CD14-positive monocyte (primary cell): ENCODE results near the gene PAWR. TPM values are rescaled to one million over a fixed set of nuclear protein-coding genes. Genes with fewer than 3 reads are reported as not detected.

ENCODE experiments used
- DNase-seq, 3 donors: peaks; one replicate each; pipeline ENCODE4 v3.0.0-alpha.2; 2011 to 2022
- H2AFZ ChIP-seq: 2 replicates; pipeline ENCODE4 v1.6.0; 2012; ENCODE audit warnings: mild to moderate bottlenecking, low read depth, low read length, inconsistent platforms; ENCODE audit not compliant: insufficient read depth, poor library complexity, severe bottlenecking
- H3K27ac ChIP-seq, 2 donors: 1 replicate in 1 of 2; 2 replicates in 1 of 2; pipeline ENCODE4 v1.5.1; 2012 to 2013; ENCODE audit warnings: low read length in 2 of 2, control low read depth in 1 of 2, inconsistent platforms in 1 of 2, low read depth in 1 of 2, mild to moderate bottlenecking in 1 of 2
- H3K27me3 ChIP-seq, 2 donors: one replicate each; pipeline versions ENCODE4 v1.6.0 to v1.6.1; 2011 to 2013; ENCODE audit warnings: low read length in 2 of 2; ENCODE audit not compliant: control insufficient read depth in 2 of 2, insufficient read depth in 2 of 2
- H3K36me3 ChIP-seq, 2 donors: replicated peaks in 1 of 2; 1 replicate in 1 of 2; 2 replicates in 1 of 2; pipeline versions ENCODE4 v1.5.1 to v1.6.1; 2012 to 2013; ENCODE audit warnings: low read length in 2 of 2, control low read depth in 1 of 2, inconsistent platforms in 1 of 2, mild to moderate bottlenecking in 1 of 2; ENCODE audit not compliant: insufficient read depth in 2 of 2, control insufficient read depth in 1 of 2
- H3K4me1 ChIP-seq, 2 donors: 1 replicate in 1 of 2; 2 replicates in 1 of 2; pipeline versions ENCODE4 v1.5.1 to v1.6.1; 2012 to 2013; ENCODE audit warnings: low read length in 2 of 2, control low read depth in 1 of 2, inconsistent platforms in 1 of 2, mild to moderate bottlenecking in 1 of 2, moderate library complexity in 1 of 2; ENCODE audit not compliant: insufficient read depth in 2 of 2, control insufficient read depth in 1 of 2
- H3K4me2 ChIP-seq: replicated peaks from 2 replicates; pipeline ENCODE3; 2012; ENCODE audit warnings: low read length, moderate library complexity, mild to moderate bottlenecking; ENCODE audit not compliant: poor library complexity, severe bottlenecking; ENCODE audit errors: extremely low read depth
- H3K4me3 ChIP-seq, 3 experiments: fragments of 200-600 bp in 1 of 3; sonication (generic) in 1 of 3; replicated peaks in 1 of 3; 1 replicate in 2 of 3; 2 replicates in 1 of 3; pipeline ENCODE4 v1.5.1; 2011 to 2013; ENCODE audit warnings: low read length in 3 of 3, mild to moderate bottlenecking in 3 of 3, control low read depth in 2 of 3, low read depth in 2 of 3, inconsistent platforms in 1 of 3, moderate library complexity in 1 of 3
- H3K79me2 ChIP-seq: 2 replicates; pipeline ENCODE4 v1.6.0; 2012; ENCODE audit warnings: mild to moderate bottlenecking, control low read depth, inconsistent platforms, low read length, moderate library complexity; ENCODE audit not compliant: insufficient read depth
- H3K9ac ChIP-seq: 2 replicates; pipeline ENCODE4 v1.6.0; 2017; ENCODE audit warnings: low read length, mild to moderate bottlenecking; ENCODE audit not compliant: insufficient read depth, poor library complexity, severe bottlenecking
- H3K9me3 ChIP-seq, 2 donors: replicated peaks in 1 of 2; 1 replicate in 1 of 2; 2 replicates in 1 of 2; pipeline versions ENCODE4 v1.5.1 to v1.6.1; 2012 to 2013; ENCODE audit warnings: low read length in 2 of 2, control low read depth in 1 of 2; ENCODE audit not compliant: control insufficient read depth in 1 of 2, insufficient read depth in 1 of 2
- H4K20me1 ChIP-seq: 2 replicates; pipeline ENCODE4 v1.6.0; 2012; ENCODE audit warnings: mild to moderate bottlenecking, low read length, control low read depth, moderate library complexity; ENCODE audit not compliant: insufficient read depth
- H3K27ac Mint-ChIP-seq, 7 donors: one replicate each; pipeline ENCODE4 v1.8.0; 2020; ENCODE audit warnings: mild to moderate bottlenecking in 7 of 7, mixed read lengths in 7 of 7, moderate library complexity in 6 of 7, inconsistent platforms in 2 of 7
- H3K27me3 Mint-ChIP-seq, 3 donors: one replicate each; pipeline ENCODE4 v1.8.0; 2021 to 2022; ENCODE audit warnings: low read depth in 3 of 3, mild to moderate bottlenecking in 3 of 3, mixed read lengths in 3 of 3, moderate library complexity in 3 of 3, inconsistent platforms in 1 of 3
- H3K36me3 Mint-ChIP-seq, 2 donors: one replicate each; pipeline ENCODE4 v1.8.0; 2020; ENCODE audit warnings: mixed read lengths in 2 of 2, inconsistent platforms in 1 of 2, mild to moderate bottlenecking in 1 of 2
- H3K4me1 Mint-ChIP-seq: one replicate; pipeline ENCODE4 v1.8.0; 2020; ENCODE audit warnings: mild to moderate bottlenecking, mixed read lengths
- H3K4me3 Mint-ChIP-seq, 2 donors: one replicate each; pipeline ENCODE4 v1.8.0; 2020; ENCODE audit warnings: mild to moderate bottlenecking in 2 of 2, mixed read lengths in 2 of 2, moderate library complexity in 1 of 2
- H3K9me3 Mint-ChIP-seq, 7 donors: one replicate each; pipeline ENCODE4 v1.8.0; 2020 to 2022; ENCODE audit warnings: mixed read lengths in 7 of 7, mild to moderate bottlenecking in 6 of 7, moderate library complexity in 6 of 7, inconsistent platforms in 2 of 7
- WGBS: methylation state at CpG from one replicate; pipeline ENCODE4 v1.1.5; 2013; ENCODE audit warnings: missing lambda C conversion rate; ENCODE audit not compliant: insufficient coverage; 5-methylcytosine and 5-hydroxymethylcytosine counted together
- intact Hi-C, 2 donors: fragments of 100-400 bp; cut with micrococcal nuclease; formaldehyde crosslinking; loops; one replicate each; pipeline versions ENCODE4 v1.15.0 to v1.15.1; 2023
- polyA plus RNA-seq, 3 donors: library from polyadenylated mRNA; depleted of rRNA in 1 of 3; unstranded in 2 of 3; stranded (reverse) in 1 of 3; fragments of 300-500 nt in 2 of 3; fragments of >200 nt in 1 of 3; fragmentation: Illumina TruSeq in 2 of 3; gene quantifications; 1 replicate in 2 of 3; 2 replicates in 1 of 3; pipeline ENCODE4 v1.2.3, GENCODE V29; 2012 to 2021
- TF ChIP-seq, protein P1 (sequence below): fragments of 200-600 bp; IDR thresholded peaks from one replicate; pipeline ENCODE4 v1.8.0; 2022; ENCODE audit warnings: antibody characterized with exemption, mild to moderate bottlenecking

Gene PAWR
- polyA plus RNA-seq, 3 donors: 0.03 TPM; not detected in 1

DNA sequence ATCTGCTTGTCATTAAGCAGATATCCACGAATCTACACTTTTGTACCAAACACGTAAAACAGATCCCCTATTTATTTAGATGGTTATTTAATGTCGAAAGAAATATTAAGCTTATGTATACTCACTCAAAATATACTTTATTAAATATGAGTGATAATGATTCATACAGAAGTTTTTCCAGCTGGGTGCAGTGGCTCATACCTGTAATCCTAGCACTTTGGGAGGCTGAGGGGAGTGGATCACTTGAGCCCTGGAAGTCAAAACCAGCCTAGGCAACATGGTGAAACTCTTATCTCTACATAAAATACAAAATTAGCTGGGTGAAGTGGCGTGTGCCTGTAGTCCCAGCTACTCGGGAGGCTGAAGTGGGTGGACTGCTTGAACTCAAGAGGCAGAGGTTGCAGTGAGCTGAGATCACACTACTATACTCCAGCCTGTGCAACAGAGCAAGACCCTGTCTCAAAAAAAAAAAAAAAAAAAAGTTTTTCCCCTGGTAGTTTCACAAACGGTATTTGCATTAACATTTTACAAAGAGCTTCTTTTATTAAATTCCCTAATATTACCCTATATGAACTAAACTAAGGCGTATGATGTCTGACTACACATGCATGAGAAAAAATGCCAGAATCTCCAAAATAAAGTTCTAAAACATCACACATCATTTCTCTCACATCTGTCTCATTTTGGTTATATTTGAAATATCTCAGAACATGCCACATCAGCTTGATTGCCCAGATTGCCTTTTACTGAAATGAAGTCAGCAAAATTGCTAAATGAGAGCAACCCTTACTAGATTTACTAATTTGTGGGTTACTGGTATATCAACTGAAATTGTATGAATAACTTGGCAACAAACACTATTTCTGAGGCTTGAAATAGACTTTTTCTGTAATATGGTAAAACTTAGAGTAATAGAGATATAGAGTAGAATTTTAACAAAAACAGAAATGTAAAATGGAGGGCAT, 74.9 kb downstream of the PAWR start:
- Histone ChIP-seq H2AFZ (no peak overlapping the region), H3K9me3 (no peaks in the 10 kb centered on the region), H3K36me3 (no peaks in the 10 kb centered on the region), H4K20me1 (no peaks in the 10 kb centered on the region), H3K79me2 (no peaks in the 10 kb centered on the region), H3K4me3 (no peak overlapping the region), H3K4me2 (no peak overlapping the region), H3K27ac (no peak overlapping the region), H3K4me1 (no peaks in the 10 kb centered on the region), H3K9ac (no peak overlapping the region), H3K27me3 (no peaks in the 10 kb centered on the region)
- no peak for DNase-seq
- Mint-ChIP-seq H3K27ac (no peak overlapping the region), H3K27me3 (no peaks in the 10 kb centered on the region), H3K4me1 (no peaks in the 10 kb centered on the region), H3K9me3 (no peaks in the 10 kb centered on the region), H3K36me3 (no peaks in the 10 kb centered on the region), H3K4me3 (no peak overlapping the region)
- TF ChIP-seq, protein P1, sequence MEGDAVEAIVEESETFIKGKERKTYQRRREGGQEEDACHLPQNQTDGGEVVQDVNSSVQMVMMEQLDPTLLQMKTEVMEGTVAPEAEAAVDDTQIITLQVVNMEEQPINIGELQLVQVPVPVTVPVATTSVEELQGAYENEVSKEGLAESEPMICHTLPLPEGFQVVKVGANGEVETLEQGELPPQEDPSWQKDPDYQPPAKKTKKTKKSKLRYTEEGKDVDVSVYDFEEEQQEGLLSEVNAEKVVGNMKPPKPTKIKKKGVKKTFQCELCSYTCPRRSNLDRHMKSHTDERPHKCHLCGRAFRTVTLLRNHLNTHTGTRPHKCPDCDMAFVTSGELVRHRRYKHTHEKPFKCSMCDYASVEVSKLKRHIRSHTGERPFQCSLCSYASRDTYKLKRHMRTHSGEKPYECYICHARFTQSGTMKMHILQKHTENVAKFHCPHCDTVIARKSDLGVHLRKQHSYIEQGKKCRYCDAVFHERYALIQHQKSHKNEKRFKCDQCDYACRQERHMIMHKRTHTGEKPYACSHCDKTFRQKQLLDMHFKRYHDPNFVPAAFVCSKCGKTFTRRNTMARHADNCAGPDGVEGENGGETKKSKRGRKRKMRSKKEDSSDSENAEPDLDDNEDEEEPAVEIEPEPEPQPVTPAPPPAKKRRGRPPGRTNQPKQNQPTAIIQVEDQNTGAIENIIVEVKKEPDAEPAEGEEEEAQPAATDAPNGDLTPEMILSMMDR: no peak
- intact Hi-C loops: no loop called here
- WGBS: 100% methylated on average over 1 of the region's 7 CpGs

- WGBS: no CpG with 5 or more reads among the region's 3 CpGs
- Histone ChIP-seq H3K4me1 (no peaks in the 10 kb centered on the region), H3K27ac (no peak overlapping the region), H3K9me3 (peaks cover 0 to 4% of the 10 kb centered on the region in 2 donors), H3K79me2 (no peaks in the 10 kb centered on the region), H2AFZ (no peak overlapping the region), H3K27me3 (no peaks in the 10 kb centered on the region), H3K4me3 (no peak overlapping the region), H3K4me2 (no peak overlapping the region), H4K20me1 (no peaks in the 10 kb centered on the region), H3K9ac (no peak overlapping the region), H3K36me3 (no peaks in the 10 kb centered on the region)
- H3K4me1 Mint-ChIP-seq: no peaks in the 10 kb centered on the region
- no peak overlapping the region for H3K4me3 Mint-ChIP-seq
- H3K27ac Mint-ChIP-seq: no peak overlapping the region
- TF ChIP-seq, protein P1: no peak
- no peaks in the 10 kb centered on the region for H3K36me3 Mint-ChIP-seq
- intact Hi-C loops: no loop called here
- no peak for DNase-seq
- H3K27me3 Mint-ChIP-seq: no peaks in the 10 kb centered on the region
- peaks cover 0 to 4% (median 0%) of the 10 kb centered on the region in 7 donors for H3K9me3 Mint-ChIP-seq
Observed at GRCh38 chr12:79614730-79615129, 76.0 kb downstream of the PAWR start.
